ENCODE results near the gene PKN1.
A peak's percentile ranks its signal among the peaks of the same experiment; 100 is the strongest.

Gene PKN1

GRCh38 chr19:14432791-14433553 is at the start of gene PKN1:
Gene PKN1, plus strand, starts transcription at chr19:14433306. Its CDS starts 216 bp downstream, at chr19:14433522.
- no peak for TF ChIP-seq CTCF (conservative IDR thresholded peaks at IDR 0.05; ENCODE audit: low read depth, low read length)
- DNase-seq (ENCODE audit: low read depth): no peak
- peak within 1 kb of the TSS; percentile 70 for H3K4me3 ChIP-seq (ENCODE audit: low read depth, low read length)

DNA sequence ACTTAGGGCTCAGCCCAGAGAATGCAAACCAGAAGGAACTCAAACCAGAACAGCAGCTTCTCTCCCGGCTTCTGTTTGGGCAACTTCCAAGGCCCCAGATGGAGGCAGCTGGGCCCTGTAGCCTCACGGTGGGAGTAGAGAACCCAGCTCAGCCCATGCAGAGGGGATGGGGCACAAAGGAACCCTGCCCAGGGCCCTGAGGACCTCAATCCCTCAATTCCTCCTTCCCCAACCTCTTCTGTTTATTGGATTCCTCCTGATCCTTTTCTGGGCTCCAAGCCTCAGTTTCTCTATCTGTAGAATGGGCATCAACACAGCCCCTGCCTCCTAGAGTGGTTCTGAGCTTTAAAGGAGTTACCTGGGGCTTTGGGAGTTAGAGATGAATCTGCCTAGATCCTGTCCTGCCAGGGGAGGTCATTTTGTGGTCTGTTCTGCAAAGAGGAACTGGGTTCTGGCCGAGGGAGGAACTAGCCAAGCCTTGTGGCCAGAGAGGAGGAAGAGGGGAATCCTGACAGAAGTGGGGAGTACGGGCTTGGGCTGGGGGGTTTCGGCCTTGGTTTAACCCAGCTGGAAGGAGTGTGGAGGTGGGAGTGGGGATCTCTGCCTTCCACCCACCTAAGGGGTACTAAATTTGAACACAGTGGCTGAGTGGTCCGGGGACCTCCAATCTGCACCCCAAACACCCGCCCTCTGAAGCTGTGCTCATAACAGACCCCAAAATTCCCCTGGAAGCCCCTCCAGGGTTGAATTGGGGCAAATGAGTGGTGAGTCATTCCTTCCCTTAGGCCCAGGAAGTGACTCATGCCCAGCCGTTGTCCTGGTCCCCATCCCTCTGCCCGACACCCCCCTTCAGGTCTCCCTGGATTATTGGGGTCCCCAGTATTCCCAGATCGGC is 49.2 kb upstream of the PKN1 start:
- no peak overlapping the region for H3K4me3 ChIP-seq (ENCODE audit: low read depth, low read length)
- TF ChIP-seq CTCF (conservative IDR thresholded peaks at IDR 0.05; ENCODE audit: low read depth, low read length): peak; percentile 19
- DNase-seq (ENCODE audit: low read depth): peak; percentile 42

GRCh38 chr19:14385492-14385891 is 47.6 kb upstream of the PKN1 start:
- DNase-seq (ENCODE audit: low read depth): no peak
- H3K4me3 ChIP-seq (ENCODE audit: low read depth, low read length): no peak overlapping the region
- TF ChIP-seq CTCF (conservative IDR thresholded peaks at IDR 0.05; ENCODE audit: low read depth, low read length): no peak

DNA sequence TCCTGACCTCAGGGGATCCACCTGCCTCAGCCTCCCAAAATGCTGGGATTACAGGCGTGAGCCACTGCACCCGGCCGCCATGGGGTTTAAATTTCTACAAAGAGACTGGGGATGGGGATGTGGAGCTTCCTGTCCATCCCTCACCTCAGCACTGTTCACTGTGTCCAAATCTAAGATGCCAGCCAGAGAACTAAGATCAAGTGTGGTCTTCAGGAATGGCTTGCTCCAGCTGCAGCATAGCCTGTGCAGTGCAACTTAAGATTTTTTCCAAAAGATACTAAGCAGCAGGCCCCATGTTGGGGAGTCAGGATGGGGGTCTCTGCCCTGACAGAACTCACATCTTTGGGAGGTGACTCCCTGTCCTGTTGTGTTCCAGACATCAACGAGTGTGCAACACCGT is 42.6 kb upstream of the PKN1 start:
- DNase-seq (ENCODE audit: low read depth): no peak
- H3K4me3 ChIP-seq (ENCODE audit: low read depth, low read length): no peak overlapping the region
- no peak for TF ChIP-seq CTCF (conservative IDR thresholded peaks at IDR 0.05; ENCODE audit: low read depth, low read length)

- DNase-seq (ENCODE audit: low read depth): no peak
- no peak overlapping the region for H3K4me3 ChIP-seq (ENCODE audit: low read depth, low read length)
- no peak for TF ChIP-seq CTCF (conservative IDR thresholded peaks at IDR 0.05; ENCODE audit: low read depth, low read length)
These were observed 41.8 kb upstream of the PKN1 start for GRCh38 chr19:14391156-14391821.

DNA sequence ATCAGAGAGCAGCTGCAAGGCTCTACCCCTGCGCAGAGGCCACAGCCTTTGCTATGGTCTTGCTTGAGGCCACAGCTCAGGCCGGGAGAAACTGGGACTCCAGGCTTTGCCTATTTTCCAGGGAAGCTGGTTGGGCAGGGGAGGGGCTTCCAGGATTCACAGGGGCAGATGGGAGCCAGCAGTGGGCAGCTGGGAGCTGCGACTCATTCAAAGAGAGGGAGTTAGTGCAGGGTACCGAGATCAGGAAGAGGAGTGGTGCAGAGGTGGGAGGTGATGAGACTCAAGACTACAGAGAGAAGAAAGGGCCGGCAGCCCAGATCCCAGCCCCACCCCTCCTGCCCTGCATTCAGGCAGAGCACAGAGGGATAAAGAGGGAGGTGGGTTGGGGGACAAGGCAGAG is 39.8 kb upstream of the PKN1 start:
- no peak for TF ChIP-seq CTCF (conservative IDR thresholded peaks at IDR 0.05; ENCODE audit: low read depth, low read length)
- H3K4me3 ChIP-seq (ENCODE audit: low read depth, low read length): no peak overlapping the region
- no peak for DNase-seq (ENCODE audit: low read depth)

Measured in choroid plexus epithelial cell (primary cell).